ENCODE results near the gene FOXE3. TPM values are rescaled to one million over a fixed set of nuclear protein-coding genes. Genes with fewer than 3 reads are reported as not detected.
A peak's percentile ranks its signal among the peaks of the same experiment; 100 is the strongest.

The FOXE3 gene
- total and polyA plus RNA-seq, 9 of the 15 experiments (the other 6 are each of a cell fraction or from before 2014, with no cell fraction given): not detected

DNA sequence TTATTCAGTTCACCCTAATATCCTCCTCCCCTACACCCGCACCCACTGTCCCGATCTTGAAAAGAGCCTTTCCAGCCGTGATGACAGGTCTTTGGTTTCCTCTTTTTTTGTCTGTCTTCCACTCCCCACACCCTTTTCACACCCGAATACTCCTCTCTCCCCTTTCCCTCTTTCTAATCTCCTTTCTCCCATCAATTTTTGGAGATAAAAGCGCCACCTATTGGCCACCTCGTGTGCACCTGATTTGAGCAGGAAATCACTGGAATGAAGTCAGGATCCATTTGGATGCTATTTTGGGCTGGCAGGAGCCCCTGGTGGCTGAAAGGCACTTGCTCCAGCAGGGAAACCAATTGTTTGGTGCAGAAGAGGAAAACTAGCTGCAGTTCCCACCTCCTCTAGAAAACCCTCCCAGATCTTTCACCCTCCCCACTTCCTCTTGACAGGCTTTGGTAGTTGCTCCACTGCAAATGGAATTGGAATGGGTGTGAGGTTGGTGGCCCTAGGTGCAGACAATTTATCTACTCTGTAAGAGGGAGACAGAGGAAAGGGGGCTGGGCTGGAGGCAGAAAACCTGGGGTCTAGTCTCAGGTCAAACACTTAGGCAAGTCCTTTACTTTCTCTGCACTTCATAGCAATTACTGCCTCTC, 8.4 kb downstream of the FOXE3 start (continued):
- TF ChIP-seq, protein P1, sequence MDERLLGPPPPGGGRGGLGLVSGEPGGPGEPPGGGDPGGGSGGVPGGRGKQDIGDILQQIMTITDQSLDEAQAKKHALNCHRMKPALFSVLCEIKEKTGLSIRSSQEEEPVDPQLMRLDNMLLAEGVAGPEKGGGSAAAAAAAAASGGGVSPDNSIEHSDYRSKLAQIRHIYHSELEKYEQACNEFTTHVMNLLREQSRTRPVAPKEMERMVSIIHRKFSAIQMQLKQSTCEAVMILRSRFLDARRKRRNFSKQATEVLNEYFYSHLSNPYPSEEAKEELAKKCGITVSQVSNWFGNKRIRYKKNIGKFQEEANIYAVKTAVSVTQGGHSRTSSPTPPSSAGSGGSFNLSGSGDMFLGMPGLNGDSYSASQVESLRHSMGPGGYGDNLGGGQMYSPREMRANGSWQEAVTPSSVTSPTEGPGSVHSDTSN (CRISPR knock-in tag; IDR thresholded peaks at IDR 0.05; ENCODE audit: low read depth): no peak
- TF ChIP-seq, protein P1 (tag; conservative IDR thresholded peaks at IDR 0.05; ENCODE audit: low read depth): no peak
- TF ChIP-seq, protein P2, sequence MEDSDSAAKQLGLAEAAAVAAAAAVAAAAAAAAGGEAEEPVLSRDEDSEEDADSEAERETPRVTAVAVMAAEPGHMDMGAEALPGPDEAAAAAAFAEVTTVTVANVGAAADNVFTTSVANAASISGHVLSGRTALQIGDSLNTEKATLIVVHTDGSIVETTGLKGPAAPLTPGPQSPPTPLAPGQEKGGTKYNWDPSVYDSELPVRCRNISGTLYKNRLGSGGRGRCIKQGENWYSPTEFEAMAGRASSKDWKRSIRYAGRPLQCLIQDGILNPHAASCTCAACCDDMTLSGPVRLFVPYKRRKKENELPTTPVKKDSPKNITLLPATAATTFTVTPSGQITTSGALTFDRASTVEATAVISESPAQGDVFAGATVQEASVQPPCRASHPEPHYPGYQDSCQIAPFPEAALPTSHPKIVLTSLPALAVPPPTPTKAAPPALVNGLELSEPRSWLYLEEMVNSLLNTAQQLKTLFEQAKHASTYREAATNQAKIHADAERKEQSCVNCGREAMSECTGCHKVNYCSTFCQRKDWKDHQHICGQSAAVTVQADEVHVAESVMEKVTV (CRISPR knock-in tag; IDR thresholded peaks at IDR 0.05): peak; percentile 55
- TF ChIP-seq DIDO1 (tag; IDR thresholded peaks at IDR 0.05; ENCODE audit: low read depth) (0 out of 2 replicates have a peak, but pooled peaks have one; percentile 21), TARDBP (IDR thresholded peaks at IDR 0.05) (no peak), KLF16 (IDR thresholded peaks at IDR 0.05) (0 out of 2 replicates have a peak, but pooled peaks have one; percentile 22), XRCC4 (IDR thresholded peaks at IDR 0.05; ENCODE audit: extremely low read depth, insufficient read depth, insufficient read length) (no peak), HCFC1 (IDR thresholded peaks at IDR 0.05; ENCODE audit: low read depth, low read length) (no peak), POLR2AphosphoS5 (IDR thresholded peaks at IDR 0.05; ENCODE audit: control insufficient read depth, insufficient read depth, low read depth, low read length) (no peak), RAD21 (CRISPR knock-in tag; conservative IDR thresholded peaks at IDR 0.05 in 1 of 2, IDR thresholded peaks at IDR 0.05 in 1 of 2) (peak; percentile 49 to 74; a peak in 3 of 4 replicates), NUFIP1 (IDR thresholded peaks at IDR 0.05; ENCODE audit: partially characterized antibody) (no peak), MYNN (IDR thresholded peaks at IDR 0.05) (no peak), MYNN (CRISPR knock-in tag; IDR thresholded peaks at IDR 0.05) (no peak), RFX5 (IDR thresholded peaks at IDR 0.05; ENCODE audit: low read depth, low read length) (no peak)
- TF ChIP-seq, protein P3, sequence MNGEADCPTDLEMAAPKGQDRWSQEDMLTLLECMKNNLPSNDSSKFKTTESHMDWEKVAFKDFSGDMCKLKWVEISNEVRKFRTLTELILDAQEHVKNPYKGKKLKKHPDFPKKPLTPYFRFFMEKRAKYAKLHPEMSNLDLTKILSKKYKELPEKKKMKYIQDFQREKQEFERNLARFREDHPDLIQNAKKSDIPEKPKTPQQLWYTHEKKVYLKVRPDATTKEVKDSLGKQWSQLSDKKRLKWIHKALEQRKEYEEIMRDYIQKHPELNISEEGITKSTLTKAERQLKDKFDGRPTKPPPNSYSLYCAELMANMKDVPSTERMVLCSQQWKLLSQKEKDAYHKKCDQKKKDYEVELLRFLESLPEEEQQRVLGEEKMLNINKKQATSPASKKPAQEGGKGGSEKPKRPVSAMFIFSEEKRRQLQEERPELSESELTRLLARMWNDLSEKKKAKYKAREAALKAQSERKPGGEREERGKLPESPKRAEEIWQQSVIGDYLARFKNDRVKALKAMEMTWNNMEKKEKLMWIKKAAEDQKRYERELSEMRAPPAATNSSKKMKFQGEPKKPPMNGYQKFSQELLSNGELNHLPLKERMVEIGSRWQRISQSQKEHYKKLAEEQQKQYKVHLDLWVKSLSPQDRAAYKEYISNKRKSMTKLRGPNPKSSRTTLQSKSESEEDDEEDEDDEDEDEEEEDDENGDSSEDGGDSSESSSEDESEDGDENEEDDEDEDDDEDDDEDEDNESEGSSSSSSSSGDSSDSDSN (IDR thresholded peaks at IDR 0.05; ENCODE audit: borderline replicate concordance in 1 of 2, low read depth in 2 of 2, low read length in 2 of 2): no peak
- TF ChIP-seq, protein P4, sequence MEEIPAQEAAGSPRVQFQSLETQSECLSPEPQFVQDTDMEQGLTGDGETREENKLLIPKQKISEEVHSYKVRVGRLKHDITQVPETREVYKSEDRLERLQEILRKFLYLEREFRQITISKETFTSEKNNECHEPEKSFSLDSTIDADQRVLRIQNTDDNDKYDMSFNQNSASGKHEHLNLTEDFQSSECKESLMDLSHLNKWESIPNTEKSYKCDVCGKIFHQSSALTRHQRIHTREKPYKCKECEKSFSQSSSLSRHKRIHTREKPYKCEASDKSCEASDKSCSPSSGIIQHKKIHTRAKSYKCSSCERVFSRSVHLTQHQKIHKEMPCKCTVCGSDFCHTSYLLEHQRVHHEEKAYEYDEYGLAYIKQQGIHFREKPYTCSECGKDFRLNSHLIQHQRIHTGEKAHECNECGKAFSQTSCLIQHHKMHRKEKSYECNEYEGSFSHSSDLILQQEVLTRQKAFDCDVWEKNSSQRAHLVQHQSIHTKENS (CRISPR knock-in tag; IDR thresholded peaks at IDR 0.05): no peak

Measured in K562 (cell line).